Kidney (tissue), 14 donors: ENCODE measurements around the gene PRDM16. TPM values are rescaled to one million over a fixed set of nuclear protein-coding genes. Genes with fewer than 3 reads are reported as not detected.

Experiments used
- DNase-seq, 5 donors: peaks; one replicate each; pipeline ENCODE4 v3.0.0-alpha.2; 2013 to 2020
- FAIRE-seq: peaks from 2 replicates; lab custom pipeline; 2012; peaks lifted over from hg19 to GRCh38; lab: Jason Lieb, UNC
- H3K27ac ChIP-seq, 2 donors: one replicate each; pipeline ENCODE4 v1.7.0; 2013; ENCODE audit warnings: low read depth in 2 of 2, low read length in 2 of 2, inconsistent platforms in 1 of 2
- H3K27me3 ChIP-seq: one replicate; pipeline ENCODE4 v1.7.1; 2013; ENCODE audit warnings: low read length, inconsistent platforms; ENCODE audit not compliant: control insufficient read depth, insufficient read depth
- H3K36me3 ChIP-seq, 3 donors: one replicate each; pipeline versions ENCODE4 v1.7.0 to v1.7.1; 2013; ENCODE audit warnings: low read length in 3 of 3, control low read depth in 1 of 3, inconsistent platforms in 1 of 3; ENCODE audit not compliant: insufficient read depth in 3 of 3, control insufficient read depth in 2 of 3
- H3K4me1 ChIP-seq, 3 donors: one replicate each; pipeline versions ENCODE4 v1.7.0 to v1.7.1; 2013; ENCODE audit warnings: low read length in 3 of 3, inconsistent platforms in 1 of 3, low read depth in 1 of 3; ENCODE audit not compliant: control insufficient read depth in 2 of 3, insufficient read depth in 2 of 3
- H3K4me3 ChIP-seq, 3 donors: one replicate each; pipeline versions ENCODE4 v1.7.0 to v1.8.1; 2013; ENCODE audit warnings: low read length in 3 of 3, control low read depth in 1 of 3, inconsistent platforms in 1 of 3
- H3K9ac ChIP-seq, 3 donors: one replicate each; pipeline versions ENCODE4 v1.7.0 to v1.7.1; 2013; ENCODE audit warnings: low read length in 3 of 3, control low read depth in 1 of 3, inconsistent platforms in 1 of 3
- H3K9me3 ChIP-seq, 3 donors: one replicate each; pipeline versions ENCODE4 v1.7.0 to v1.7.1; 2013; ENCODE audit warnings: low read length in 3 of 3, control low read depth in 1 of 3, inconsistent platforms in 1 of 3; ENCODE audit not compliant: control insufficient read depth in 2 of 3, insufficient read depth in 1 of 3
- CTCF ChIP-seq: IDR thresholded peaks from 3 replicates; pipeline ENCODE4 v1.5.1; 2012; ENCODE audit warnings: mild to moderate bottlenecking, moderate library complexity, borderline replicate concordance; ENCODE audit not compliant: insufficient read depth; ENCODE audit errors: extremely low read depth
- intact Hi-C: fragments of 100-400 bp; cut with DNase I; formaldehyde crosslinking; loops from one replicate; pipeline ENCODE4 v1.11.1; 2022
- polyA plus RNA-seq: library from polyadenylated mRNA; stranded (reverse); fragments of 350-450 nt; fragmentation: Illumina TruSeq; extraction: RNeasy Lipid Tissue Mini Kit (QIAGEN cat#74804); gene quantifications from one replicate; pipeline ENCODE4 v1.2.3, GENCODE V29; 2014; ENCODE audit warnings: low read depth, low replicate concordance; ENCODE audit not compliant: insufficient read depth
- total RNA-seq: library from RNA; stranded (reverse); fragmentation: NEBNext Ultra II Directional; extraction: Animal tissue kit (Norgen Biotek cat#: 25700); gene quantifications from one replicate; pipeline ENCODE4 v1.2.1, GENCODE V29; 2021
- donor health status: control.
- donor health status: control.
- donor health status: control.
- donor health status: control.
- donor health status: control.
- donor health status: DM: yes; HTN: yes; CAD: no.
- donor health status: Normal renal cell carcinoma (clear cell type).

Gene PRDM16
- total and polyA plus RNA-seq, 2 donors from 2014 or later: 3.0 to 21.9 TPM

GRCh38 chr1:3295846-3296245, 226.8 kb downstream of the PRDM16 start:
- FAIRE-seq (no peak), DNase-seq (no peak)
- no peak overlapping the region for H3K27ac ChIP-seq
- no peaks in the 10 kb centered on the region for H3K36me3 ChIP-seq
- H3K4me1 ChIP-seq: no peaks in the 10 kb centered on the region
- no peak overlapping the region for H3K4me3 ChIP-seq
- no peaks in the 10 kb centered on the region for H3K27me3 ChIP-seq
- TF ChIP-seq CTCF: no peak
- intact Hi-C loops: no loop called here
- H3K9me3 ChIP-seq: no peaks in the 10 kb centered on the region
- H3K9ac ChIP-seq: no peak overlapping the region

GRCh38 chr1:3296326-3296725, 227.3 kb downstream of the PRDM16 start:
- Histone ChIP-seq H3K27me3 (no peaks in the 10 kb centered on the region), H3K9me3 (no peaks in the 10 kb centered on the region), H3K4me1 (no peaks in the 10 kb centered on the region), H3K27ac (no peak overlapping the region), H3K9ac (no peak overlapping the region), H3K36me3 (no peaks in the 10 kb centered on the region), H3K4me3 (no peak overlapping the region)
- DNase-seq (no peak), FAIRE-seq (no peak)
- intact Hi-C loops: no loop called here
- no peak for TF ChIP-seq CTCF

- H3K9ac ChIP-seq: no peak overlapping the region
- H3K9me3 ChIP-seq: no peaks in the 10 kb centered on the region
- no peak for TF ChIP-seq CTCF
- H3K4me1 ChIP-seq: no peaks in the 10 kb centered on the region
- no peaks in the 10 kb centered on the region for H3K27me3 ChIP-seq
- FAIRE-seq (no peak), DNase-seq (no peak)
- no peak overlapping the region for H3K4me3 ChIP-seq
- H3K36me3 ChIP-seq: no peaks in the 10 kb centered on the region
- intact Hi-C loops: no loop called here
- no peak overlapping the region for H3K27ac ChIP-seq
Measured at GRCh38 chr1:3296826-3297225, 227.8 kb downstream of the PRDM16 start.

- DNase-seq: no peak
- Histone ChIP-seq H3K4me1 (no peaks in the 10 kb centered on the region), H3K4me3 (no peak overlapping the region), H3K27me3 (no peaks in the 10 kb centered on the region), H3K9me3 (peaks cover 0 to 4% (median 0%) of the 10 kb centered on the region in 3 donors), H3K27ac (no peak overlapping the region), H3K9ac (no peak overlapping the region), H3K36me3 (no peaks in the 10 kb centered on the region)
- intact Hi-C loops: no loop called here
- no peak for TF ChIP-seq CTCF
- FAIRE-seq: no peak
Measured at GRCh38 chr1:3297756-3298155, 228.8 kb downstream of the PRDM16 start.
